Activated naive CD4-positive, alpha-beta T cell treated with anti-CD3 and anti-CD28 coated beads for 36 hours (primary cell): ENCODE results near the gene NOVA2. TPM values are rescaled to one million over a fixed set of nuclear protein-coding genes. Genes with fewer than 3 reads are reported as not detected.

Experiments
- CTCF ChIA-PET: fragments of 350-600 bp; sonication (Branson Sonifier 250); formaldehyde crosslinking; loops from one replicate; lab custom pipeline; 2021; ENCODE audit warnings: antibody characterized with exemption; lab: Charles Lee
- DNase-seq: peaks from one replicate; pipeline ENCODE4 v3.0.0-alpha.2; 2020
- H3K27ac Mint-ChIP-seq: one replicate; pipeline ENCODE4 v1.8.0; 2021; ENCODE audit warnings: mild to moderate bottlenecking, mixed read lengths
- H3K27me3 Mint-ChIP-seq: one replicate; pipeline ENCODE4 v1.8.0; 2021; ENCODE audit warnings: low read depth, mixed read lengths
- H3K36me3 Mint-ChIP-seq: one replicate; pipeline ENCODE4 v1.8.0; 2021; ENCODE audit warnings: low read depth, mixed read lengths
- H3K4me1 Mint-ChIP-seq: one replicate; pipeline ENCODE4 v1.8.0; 2021; ENCODE audit warnings: low read depth, mixed read lengths
- H3K4me3 Mint-ChIP-seq: one replicate; pipeline ENCODE4 v1.8.0; 2021; ENCODE audit warnings: mild to moderate bottlenecking, moderate library complexity, mixed read lengths
- H3K9me3 Mint-ChIP-seq: one replicate; pipeline ENCODE4 v1.8.0; 2021; ENCODE audit warnings: mixed read lengths
- intact Hi-C: fragments of 100-400 bp; cut with micrococcal nuclease; formaldehyde crosslinking; loops from one replicate; pipeline ENCODE4 v1.15.1; 2023
- total RNA-seq, 2 experiments: library from RNA; stranded (reverse); gene quantifications; one replicate each; pipeline ENCODE4 v1.2.3, GENCODE V29; 2021

NOVA2 gene
- total RNA-seq, 2 experiments from 2014 or later, result not detected

DNA sequence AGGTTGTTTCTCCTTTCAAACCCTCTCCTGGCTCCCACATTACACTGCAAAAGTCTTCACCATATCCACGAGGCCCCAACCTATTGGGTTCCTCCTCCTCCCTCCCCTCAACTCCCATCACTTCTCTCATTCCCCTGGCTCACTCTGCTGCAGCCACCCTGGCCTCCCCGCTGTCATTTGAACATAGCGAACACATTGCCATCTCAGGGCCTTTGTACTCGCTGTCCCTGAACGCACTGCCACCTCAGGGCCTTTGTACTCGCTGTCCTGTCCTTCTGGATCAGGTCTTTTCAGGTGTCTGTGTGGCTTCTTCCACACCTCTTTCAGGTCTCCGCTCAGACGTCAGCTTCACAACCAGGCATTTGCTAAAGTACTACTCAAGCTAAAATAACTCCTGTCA, 23.3 kb upstream of the NOVA2 start:
- Mint-ChIP-seq H3K4me3 (no peak overlapping the region), H3K36me3 (peaks cover 6% of the 10 kb centered on the region), H3K4me1 (peaks cover 35% of the 10 kb centered on the region), H3K27ac (no peak overlapping the region), H3K27me3 (peaks cover 3% of the 10 kb centered on the region), H3K9me3 (no peaks in the 10 kb centered on the region)
- CTCF ChIA-PET, result interaction anchor here (1.8 kb wide), 1 partner anchor 69 kb away, joined by 4 read pairs; no protein-coding TSS in a partner anchor
- DNase-seq, result no peak
- intact Hi-C loops, result no loop called here

DNA sequence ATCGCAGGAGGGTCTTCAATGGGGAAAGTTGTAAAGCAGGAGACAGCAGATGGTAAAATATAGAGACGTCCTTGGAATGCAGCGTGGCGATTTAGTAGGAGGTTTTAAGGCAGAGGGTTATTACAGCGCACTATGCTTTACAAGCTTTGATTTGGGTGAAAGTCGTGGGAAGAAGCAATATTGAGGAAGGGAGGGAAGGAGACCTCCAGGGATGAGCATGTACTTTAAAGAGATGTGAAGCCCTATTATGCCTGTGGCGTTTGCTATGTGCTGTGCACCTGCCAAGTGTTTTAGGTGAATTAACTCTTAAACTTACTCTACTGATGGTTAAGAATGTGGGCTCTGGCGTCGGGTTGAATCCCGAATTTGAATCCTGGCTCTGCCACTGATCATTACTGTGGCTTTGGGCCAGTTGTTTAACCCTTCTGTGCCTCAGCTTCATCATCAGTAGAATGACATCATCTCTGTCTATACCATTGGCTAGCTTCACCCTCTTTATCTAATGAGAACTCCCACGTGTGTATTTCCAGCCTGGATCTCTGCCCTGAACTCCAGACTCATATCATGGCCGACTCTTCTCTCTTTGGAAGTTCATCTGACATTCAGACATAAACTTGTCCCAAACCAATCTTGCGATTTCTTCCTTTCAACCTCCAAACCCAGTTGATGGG, 22.2 kb upstream of the NOVA2 start:
- Mint-ChIP-seq H3K4me3 (no peak overlapping the region), H3K4me1 (peaks cover 30% of the 10 kb centered on the region), H3K9me3 (no peaks in the 10 kb centered on the region), H3K27me3 (peaks cover 3% of the 10 kb centered on the region), H3K36me3 (peaks cover 6% of the 10 kb centered on the region), H3K27ac (no peak overlapping the region)
- CTCF ChIA-PET, result interaction anchor here (0.7 to 1.9 kb wide), 5 partner anchors 10 to 133 kb away, joined by 3 to 8 read pairs (median 4); partner anchors contain the start of gene SYMPK
- no peak for DNase-seq
- intact Hi-C loops, result loop anchor here (1.0 to 2.0 kb wide), 9 partner anchors 20 to 604 kb away; partner anchors contain the start of genes IRF2BP1, MYPOP, QPCTL and SYMPK

DNA sequence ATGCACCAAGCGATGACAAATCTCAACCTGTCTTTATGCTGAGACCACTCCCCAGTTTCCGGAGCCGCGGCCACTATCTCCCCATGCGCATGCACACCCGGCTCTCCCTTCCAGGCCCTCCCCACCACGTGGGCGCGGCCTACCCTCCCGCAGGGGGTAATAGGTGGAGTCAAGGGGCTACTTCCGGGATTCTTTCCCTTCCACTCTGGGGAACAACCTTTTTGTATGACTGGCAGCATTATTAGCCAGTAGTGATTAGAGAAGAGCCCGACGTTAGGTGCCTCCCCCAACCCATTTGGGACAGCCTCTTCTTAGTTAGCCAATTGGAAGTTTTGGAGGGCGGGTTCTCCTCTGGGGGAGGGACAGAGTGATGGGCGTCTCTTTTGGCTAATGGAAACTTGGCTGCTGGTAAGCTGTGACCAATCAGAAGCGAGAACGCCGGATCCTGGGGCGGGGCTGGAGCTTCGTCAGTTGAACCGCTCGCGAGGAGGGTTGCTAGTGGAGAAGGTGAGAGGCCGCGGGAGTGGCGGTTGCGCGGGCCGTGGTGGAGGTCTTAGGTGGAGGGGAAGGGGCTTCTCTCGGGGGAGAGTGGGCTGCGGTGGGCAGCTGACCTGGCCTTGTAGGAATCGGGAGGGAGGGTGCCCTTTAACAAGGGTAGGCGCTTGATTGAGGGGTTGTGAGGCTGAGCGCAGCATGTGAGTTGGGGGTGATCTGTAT, 21.5 kb upstream of the NOVA2 start, which contains the start of gene CCDC61:
Gene CCDC61, plus strand, starts transcription at position 470 of the 717 bp plus-strand sequence. CDS start 7,552 bp downstream, outside the sequence.
- Mint-ChIP-seq H3K9me3 (no peaks in the 10 kb centered on the region), H3K4me3 (peak within 1 kb of the TSS; percentile 40)

DNA sequence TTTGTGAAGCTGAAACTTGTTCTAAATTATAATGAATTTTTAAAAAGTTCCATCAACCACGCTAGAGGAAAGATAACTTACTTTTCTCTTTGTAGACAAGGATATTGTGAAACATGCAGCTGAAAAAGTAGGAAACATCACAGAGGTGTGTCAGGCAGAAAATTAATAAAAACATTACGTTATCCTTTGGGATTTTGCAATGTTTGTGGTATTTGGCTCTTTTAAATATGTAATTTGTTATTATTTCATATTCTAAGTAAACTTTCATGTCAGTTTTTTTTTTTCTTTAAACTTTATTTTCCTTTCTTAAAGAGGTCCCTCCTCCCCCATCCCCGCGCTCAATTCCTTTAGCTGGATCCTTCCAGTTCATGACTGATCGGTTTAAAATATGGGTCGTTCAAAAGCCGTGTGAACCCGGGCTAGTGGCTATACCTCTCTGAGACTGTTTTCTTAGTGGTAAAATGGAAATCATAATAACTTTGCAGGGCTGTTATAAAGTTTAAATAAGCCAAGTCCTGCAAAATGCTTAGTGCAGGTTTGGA, 20.9 kb upstream of the NOVA2 start:
- intact Hi-C loops, result loop anchor here (2.0 kb wide), 1 partner anchor 92 kb away; the partner anchor contains the start of gene MYPOP

More for the DNA sequence above, 21.5 kb upstream of the NOVA2 start, which contains the start of gene CCDC61:
- Mint-ChIP-seq H3K27ac (no peak within 1 kb of the TSS), H3K27me3 (peaks cover under 1% of the 10 kb centered on the region), H3K36me3 (peaks cover 6% of the 10 kb centered on the region), H3K4me1 (peaks cover 23% of the 10 kb centered on the region)
- DNase-seq, result peak; percentile 98
- intact Hi-C loops, result loop anchor here (1.0 to 2.0 kb wide), 9 partner anchors 21 to 605 kb away; partner anchors contain the start of genes IRF2BP1, MYPOP, QPCTL and SYMPK
- CTCF ChIA-PET, result interaction anchor here (0.6 to 1.9 kb wide), 5 partner anchors 11 to 132 kb away, joined by 3 to 8 read pairs (median 5); partner anchors contain the start of gene SYMPK

DNA sequence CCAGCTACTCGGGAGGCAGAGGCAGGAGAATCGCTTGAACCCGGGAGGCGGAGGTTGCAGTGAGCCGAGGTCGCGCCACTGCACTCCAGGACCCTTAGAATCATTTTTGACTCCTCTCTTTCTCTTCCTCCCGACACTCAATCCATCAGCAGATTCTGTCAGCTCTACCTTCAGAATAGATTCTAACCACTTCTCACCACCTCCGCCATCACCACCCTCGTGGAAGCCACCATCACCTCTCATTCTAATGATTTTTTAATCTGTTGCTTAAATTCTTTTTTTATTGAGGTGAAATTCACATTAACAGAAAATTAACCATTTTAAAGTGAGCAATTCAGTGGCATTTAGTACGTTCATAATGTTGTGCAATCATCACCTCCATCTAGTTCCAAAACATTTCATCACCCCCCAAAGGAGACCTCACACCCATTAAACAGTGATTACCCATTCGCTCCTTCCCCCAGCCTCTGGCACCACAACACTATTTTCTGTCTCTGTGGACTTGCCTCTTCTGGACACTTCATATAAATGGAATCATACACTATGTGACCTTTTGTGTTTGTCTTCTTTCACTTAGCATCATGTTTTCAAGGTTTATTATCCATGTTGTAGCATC, 16.6 kb upstream of the NOVA2 start:
- DNase-seq, result no peak
- no peaks in the 10 kb centered on the region for H3K36me3 Mint-ChIP-seq
- no peaks in the 10 kb centered on the region for H3K27me3 Mint-ChIP-seq
- H3K27ac Mint-ChIP-seq, result no peak overlapping the region
- intact Hi-C loops, result no loop called here
- no peaks in the 10 kb centered on the region for H3K9me3 Mint-ChIP-seq
- no peaks in the 10 kb centered on the region for H3K4me1 Mint-ChIP-seq
- no peak overlapping the region for H3K4me3 Mint-ChIP-seq
- CTCF ChIA-PET, result no interaction called here

More for the DNA sequence above, 20.9 kb upstream of the NOVA2 start:
- no peak for DNase-seq
- H3K27me3 Mint-ChIP-seq, result no peaks in the 10 kb centered on the region
- H3K27ac Mint-ChIP-seq, result no peak overlapping the region
- CTCF ChIA-PET, result interaction anchor here (0.6 to 1.9 kb wide), 5 partner anchors 11 to 132 kb away, joined by 3 to 8 read pairs (median 4); partner anchors contain the start of gene SYMPK
- no peaks in the 10 kb centered on the region for H3K9me3 Mint-ChIP-seq
- H3K36me3 Mint-ChIP-seq, result peaks cover 6% of the 10 kb centered on the region
- H3K4me1 Mint-ChIP-seq, result peaks cover 17% of the 10 kb centered on the region
- peak overlapping the region; percentile 40 for H3K4me3 Mint-ChIP-seq

DNA sequence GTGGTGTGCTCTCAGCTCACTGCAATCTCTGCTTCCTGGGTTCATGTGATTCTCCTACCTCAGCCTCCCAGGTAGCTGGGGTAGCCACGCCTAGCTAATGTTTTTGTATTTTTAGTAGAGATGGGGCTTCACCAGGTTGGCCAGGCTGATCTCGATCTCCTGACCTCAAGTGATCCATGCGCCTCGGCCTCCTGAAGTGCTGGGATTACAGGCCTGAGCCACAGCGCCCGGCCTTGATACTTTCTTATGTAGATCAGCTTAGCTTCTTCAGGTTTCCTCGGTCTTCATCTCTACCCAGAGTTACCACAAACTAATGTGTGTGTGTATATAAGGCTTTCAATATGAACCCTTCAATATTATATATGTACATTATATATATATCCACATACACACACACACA, 11.7 kb upstream of the NOVA2 start:
- intact Hi-C loops, result no loop called here
- Mint-ChIP-seq H3K36me3 (no peaks in the 10 kb centered on the region), H3K27me3 (peaks cover 4% of the 10 kb centered on the region), H3K4me3 (no peak overlapping the region), H3K27ac (no peak overlapping the region), H3K9me3 (no peaks in the 10 kb centered on the region), H3K4me1 (no peaks in the 10 kb centered on the region)
- CTCF ChIA-PET, result interaction anchor here (1.1 kb wide), 1 partner anchor 168 kb away, joined by 3 read pairs; no protein-coding TSS in a partner anchor
- DNase-seq, result no peak

DNA sequence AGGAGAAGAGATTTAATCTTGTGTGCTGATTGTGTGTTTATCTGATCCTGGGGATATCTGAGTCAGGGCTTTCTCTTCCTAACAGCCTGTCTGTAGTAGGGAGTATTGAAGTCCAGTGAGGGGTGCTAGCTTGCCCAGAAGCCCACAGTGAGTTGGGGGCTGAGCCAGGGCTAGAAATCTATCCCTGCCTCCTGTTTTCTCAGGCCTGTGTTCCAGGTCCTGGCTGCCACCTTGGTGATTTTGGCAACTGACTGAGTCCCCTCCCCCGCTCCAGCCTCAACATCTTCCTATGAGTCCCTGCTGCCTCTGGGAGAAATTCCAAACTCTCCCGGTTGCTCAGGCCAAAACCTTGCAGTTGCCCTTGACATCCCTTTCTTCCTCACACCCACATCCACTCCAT, 7.7 kb upstream of the NOVA2 start:
- Mint-ChIP-seq H3K27me3 (peaks cover 8% of the 10 kb centered on the region), H3K36me3 (no peaks in the 10 kb centered on the region), H3K4me1 (no peaks in the 10 kb centered on the region), H3K27ac (no peak overlapping the region), H3K9me3 (no peaks in the 10 kb centered on the region), H3K4me3 (no peak overlapping the region)
- DNase-seq, result no peak
- intact Hi-C loops, result loop anchor here (5.0 kb wide), 1 partner anchor 39 kb away; no protein-coding TSS in a partner anchor
- CTCF ChIA-PET, result no interaction called here

DNA sequence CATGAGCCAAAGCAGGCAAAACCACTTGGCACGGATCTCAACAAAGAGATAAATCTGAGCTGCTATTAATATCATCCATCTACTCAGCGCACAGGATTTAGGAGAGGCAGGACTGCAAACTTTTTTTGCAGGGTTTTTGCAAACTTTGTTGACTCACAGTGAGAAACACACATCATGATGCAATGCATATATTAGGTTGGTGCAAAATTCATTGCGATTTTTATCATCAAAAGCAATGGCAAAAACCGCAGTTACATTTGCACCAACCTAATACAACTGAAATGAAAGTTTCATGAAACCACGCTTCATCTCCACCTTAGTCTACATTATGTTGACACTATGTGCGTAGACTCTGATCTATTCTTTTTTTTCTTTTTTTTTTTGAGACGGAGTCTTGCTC, 4.5 kb upstream of the NOVA2 start:
- peaks cover 23% of the 10 kb centered on the region for H3K27me3 Mint-ChIP-seq
- H3K27ac Mint-ChIP-seq, result no peak overlapping the region
- no peak overlapping the region for H3K4me3 Mint-ChIP-seq
- peaks cover 1% of the 10 kb centered on the region for H3K36me3 Mint-ChIP-seq
- H3K9me3 Mint-ChIP-seq, result no peaks in the 10 kb centered on the region
- intact Hi-C loops, result no loop called here
- no peak for DNase-seq
- CTCF ChIA-PET, result no interaction called here
- peaks cover 3% of the 10 kb centered on the region for H3K4me1 Mint-ChIP-seq

DNA sequence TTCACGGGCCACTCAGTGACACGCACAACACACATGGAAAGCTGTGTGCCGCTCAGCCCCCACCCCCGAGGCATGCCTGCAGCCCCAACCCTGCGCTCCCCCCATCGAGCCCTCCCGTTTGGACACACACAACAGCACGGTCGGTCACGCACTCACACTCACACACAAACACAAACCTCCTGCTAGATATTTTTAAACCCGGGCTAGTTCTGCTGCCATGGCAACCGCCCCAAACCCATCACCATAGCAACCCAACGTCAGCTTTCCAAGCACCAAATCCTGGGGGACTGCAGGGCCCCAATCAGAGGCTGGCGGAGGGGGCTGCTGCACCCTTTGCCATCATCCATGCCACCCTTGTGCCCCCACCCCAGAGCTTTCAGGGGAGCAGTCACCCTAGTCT, 2.5 kb upstream of the NOVA2 start:
- Mint-ChIP-seq H3K27ac (no peak overlapping the region), H3K36me3 (peaks cover 1% of the 10 kb centered on the region), H3K27me3 (peaks cover 35% of the 10 kb centered on the region), H3K4me1 (peaks cover 17% of the 10 kb centered on the region), H3K9me3 (no peaks in the 10 kb centered on the region), H3K4me3 (no peak overlapping the region)
- intact Hi-C loops, result no loop called here
- CTCF ChIA-PET, result no interaction called here
- DNase-seq, result no peak

DNA sequence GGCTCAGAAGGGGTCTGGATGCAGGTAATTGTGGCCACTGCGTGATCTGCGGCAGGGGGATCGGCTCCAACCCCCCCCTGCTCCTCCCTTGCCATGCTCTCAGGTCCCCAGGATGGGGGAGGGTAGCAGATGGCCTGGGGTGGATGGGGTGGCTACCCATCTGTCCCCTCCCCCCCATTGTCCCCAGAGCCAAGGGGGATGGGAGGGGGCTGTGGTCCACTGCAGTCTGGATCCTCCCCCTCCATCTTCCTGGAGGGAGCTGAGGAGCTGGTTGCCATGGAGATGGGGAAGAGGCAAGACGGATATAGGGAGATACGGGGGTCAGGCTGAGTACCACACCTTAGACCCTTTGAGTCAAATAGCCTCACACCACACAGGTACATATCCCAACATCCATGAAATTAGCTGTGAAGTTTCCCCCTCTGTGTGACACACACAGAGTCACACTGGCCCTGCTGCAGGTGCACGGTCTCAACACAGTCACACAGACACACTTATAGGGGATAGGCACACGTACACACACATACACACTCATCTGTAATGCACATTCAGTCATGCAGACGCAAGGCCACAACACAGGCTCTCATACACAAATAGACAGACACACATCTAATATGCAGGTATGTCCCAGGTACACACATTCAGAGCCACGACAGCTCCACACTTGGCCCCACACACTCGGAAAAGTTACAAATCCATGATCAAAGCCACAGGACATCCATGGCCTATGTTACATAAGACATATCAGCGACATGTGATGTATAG, 1.8 kb upstream of the NOVA2 start:
- CTCF ChIA-PET, result no interaction called here
- no peak overlapping the region for H3K4me3 Mint-ChIP-seq
- H3K9me3 Mint-ChIP-seq, result no peaks in the 10 kb centered on the region
- H3K27ac Mint-ChIP-seq, result no peak overlapping the region
- DNase-seq, result no peak
- H3K4me1 Mint-ChIP-seq, result peaks cover 20% of the 10 kb centered on the region
- peaks cover 38% of the 10 kb centered on the region for H3K27me3 Mint-ChIP-seq
- peaks cover 1% of the 10 kb centered on the region for H3K36me3 Mint-ChIP-seq
- intact Hi-C loops, result no loop called here

DNA sequence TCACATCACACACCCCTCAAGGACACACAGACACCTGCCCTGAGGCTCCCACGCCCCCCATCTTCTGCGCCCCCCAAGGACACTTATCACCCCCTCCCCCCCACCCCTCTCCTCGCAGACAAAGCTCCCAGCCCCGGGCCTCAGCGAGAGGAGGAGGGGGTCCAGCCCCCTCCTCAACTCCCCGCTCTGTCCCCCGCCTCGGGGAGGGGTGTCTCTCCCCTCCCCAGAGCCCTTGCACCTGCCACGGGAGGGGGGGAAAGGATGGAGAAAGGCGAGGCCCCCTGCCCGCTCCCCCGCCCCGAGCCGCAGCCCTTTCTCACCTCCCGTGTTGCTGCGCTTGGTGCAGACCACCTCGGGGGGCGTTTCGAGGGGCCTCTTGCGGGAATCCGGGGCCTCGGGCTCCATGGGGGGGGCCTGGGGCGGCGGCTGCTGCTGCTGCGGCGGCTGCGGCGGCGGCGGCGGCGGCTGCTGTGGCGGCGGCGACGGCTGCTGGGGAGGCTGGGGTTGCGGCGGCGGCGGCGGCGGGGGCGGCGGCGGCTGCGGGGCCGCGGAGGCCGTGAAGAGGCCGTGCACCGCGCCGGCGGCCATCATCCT, 621 bp downstream of the NOVA2 start:
- peaks cover 48% of the 10 kb centered on the region for H3K27me3 Mint-ChIP-seq
- H3K9me3 Mint-ChIP-seq, result no peaks in the 10 kb centered on the region
- no peak for DNase-seq
- CTCF ChIA-PET, result no interaction called here
- H3K4me3 Mint-ChIP-seq, result no peak overlapping the region
- H3K4me1 Mint-ChIP-seq, result peaks cover 20% of the 10 kb centered on the region
- H3K36me3 Mint-ChIP-seq, result peaks cover 1% of the 10 kb centered on the region
- H3K27ac Mint-ChIP-seq, result no peak overlapping the region
- intact Hi-C loops, result no loop called here
